Activated T-helper 1 cell treated with anti-CD3 and anti-CD28 coated beads, Interleukin-2, amount 50 U/mL, for 16 hours (primary cell): ENCODE data around the gene PDLIM5.

Source experiments
- DNase-seq, 2 donors: peaks; one replicate each; pipeline ENCODE4 v3.0.0-alpha.2; 2020; ENCODE audit warnings: low read depth in 1 of 2, low spot score in 1 of 2

The PDLIM5 gene

GRCh38 chr4:94680176-94680862 lies 228.6 kb downstream of the PDLIM5 start:
- no peak for DNase-seq

- no peak for DNase-seq
These were observed 234.3 kb downstream of the PDLIM5 start for GRCh38 chr4:94686086-94686485.

DNA sequence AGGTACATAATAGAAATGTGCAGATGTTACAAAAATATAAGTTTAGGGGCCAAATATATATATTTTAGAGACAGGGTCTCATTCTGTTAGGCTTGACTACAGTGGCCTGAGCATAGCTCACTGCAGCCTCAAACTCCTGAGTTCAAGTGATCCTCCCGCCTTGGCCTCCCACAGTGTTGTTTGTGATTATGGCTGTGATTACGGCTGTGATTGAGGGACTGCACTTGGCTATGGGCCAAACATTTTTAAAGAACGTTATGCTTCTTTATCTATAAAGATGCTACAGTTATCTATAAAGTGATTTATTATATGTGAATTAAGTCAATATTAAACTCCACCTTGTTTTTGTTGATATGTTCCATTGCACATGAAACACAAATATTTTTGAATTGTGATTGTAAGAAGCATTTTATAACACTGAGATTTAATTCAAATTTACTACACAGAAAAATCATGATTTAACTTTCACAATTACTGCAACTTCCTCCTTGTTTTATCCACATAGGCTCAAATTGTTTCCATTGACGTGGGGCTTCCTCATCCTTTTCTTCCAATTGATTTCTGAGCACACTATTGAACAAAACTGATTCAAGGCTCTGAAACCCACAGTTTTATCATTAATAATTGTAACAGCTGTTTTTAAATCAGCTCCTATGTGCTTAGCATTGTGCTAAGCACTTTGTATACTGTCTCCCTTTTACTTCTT lies 237.6 kb downstream of the PDLIM5 start:
- DNase-seq, result no peak

DNA sequence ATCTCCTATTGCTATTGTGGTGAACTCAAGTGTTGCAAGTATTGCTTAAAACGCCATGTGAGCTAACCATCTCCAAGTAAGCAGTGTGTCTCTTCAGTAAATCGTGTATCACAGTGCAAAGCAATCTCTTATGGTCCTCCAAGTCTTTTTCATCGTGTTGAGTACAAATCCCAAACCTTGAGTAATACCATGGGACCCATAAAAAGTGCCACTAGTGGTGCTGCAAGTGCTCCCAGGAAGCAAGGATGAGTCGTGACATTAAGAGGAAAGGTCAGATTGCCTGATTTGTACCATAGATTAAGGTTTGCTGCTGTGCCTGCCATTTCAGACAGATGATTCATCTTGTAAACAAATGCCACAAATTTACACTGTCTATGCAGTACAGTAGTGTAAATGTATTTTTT lies 239.1 kb downstream of the PDLIM5 start:
- DNase-seq, result no peak

GRCh38 chr4:94691552-94691951 lies 239.8 kb downstream of the PDLIM5 start:
- no peak for DNase-seq

DNA sequence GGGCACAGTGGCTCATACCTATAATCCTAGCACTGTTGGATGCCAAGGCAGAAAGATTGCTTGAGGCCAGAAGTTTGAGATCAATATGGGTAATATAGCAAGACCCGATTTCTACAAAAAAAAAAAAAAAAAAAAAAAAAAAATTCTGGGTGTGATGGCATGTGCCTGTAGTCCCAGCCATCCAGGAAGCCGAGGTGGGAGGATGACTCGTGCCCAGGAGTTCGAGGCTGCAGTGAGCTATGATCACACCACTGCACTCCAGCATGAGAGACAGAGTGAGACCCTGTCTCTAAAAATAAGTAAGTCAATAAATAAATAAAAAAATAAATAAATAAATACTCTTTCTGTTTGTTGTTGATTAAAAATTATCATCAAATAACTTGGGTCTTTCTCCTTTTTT lies 243.6 kb downstream of the PDLIM5 start:
- no peak for DNase-seq

DNA sequence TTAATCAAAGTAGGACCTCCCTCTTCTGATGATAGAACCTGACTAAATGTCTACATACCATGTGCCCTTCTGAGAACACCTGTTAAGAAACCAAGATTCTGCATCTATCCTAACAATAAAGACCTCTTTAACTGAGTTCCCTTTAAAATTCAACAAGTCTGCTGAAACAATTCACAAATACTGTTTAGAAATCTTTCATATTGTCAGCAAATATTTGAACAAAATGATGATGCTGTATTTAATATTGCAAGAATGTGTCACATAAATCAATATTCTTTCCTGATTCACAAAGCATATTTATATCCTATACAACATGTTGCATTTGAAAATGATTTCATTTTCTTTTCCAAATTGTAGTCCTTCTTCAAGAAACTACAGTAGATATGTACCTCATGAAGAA lies 246.4 kb downstream of the PDLIM5 start:
- DNase-seq, result no peak

DNA sequence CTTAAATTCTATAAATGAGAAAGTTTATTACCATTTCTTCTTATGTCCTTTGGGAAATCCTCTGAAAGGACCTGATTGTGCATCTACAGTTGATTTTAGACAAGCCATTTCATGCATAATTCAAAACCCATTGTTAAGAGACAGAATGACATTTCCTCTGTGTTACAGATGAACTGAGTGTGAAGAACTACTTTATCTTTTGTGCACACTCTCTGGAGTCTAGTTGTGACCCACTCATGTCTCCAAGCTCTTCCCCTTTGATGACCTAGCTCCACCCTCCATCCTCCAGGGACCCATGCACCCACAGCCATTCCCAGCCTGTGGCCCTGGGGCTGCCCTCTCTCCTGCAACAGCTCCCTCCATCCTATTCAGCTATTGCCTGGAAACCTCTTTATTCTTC lies 248.6 kb downstream of the PDLIM5 start:
- no peak for DNase-seq

DNA sequence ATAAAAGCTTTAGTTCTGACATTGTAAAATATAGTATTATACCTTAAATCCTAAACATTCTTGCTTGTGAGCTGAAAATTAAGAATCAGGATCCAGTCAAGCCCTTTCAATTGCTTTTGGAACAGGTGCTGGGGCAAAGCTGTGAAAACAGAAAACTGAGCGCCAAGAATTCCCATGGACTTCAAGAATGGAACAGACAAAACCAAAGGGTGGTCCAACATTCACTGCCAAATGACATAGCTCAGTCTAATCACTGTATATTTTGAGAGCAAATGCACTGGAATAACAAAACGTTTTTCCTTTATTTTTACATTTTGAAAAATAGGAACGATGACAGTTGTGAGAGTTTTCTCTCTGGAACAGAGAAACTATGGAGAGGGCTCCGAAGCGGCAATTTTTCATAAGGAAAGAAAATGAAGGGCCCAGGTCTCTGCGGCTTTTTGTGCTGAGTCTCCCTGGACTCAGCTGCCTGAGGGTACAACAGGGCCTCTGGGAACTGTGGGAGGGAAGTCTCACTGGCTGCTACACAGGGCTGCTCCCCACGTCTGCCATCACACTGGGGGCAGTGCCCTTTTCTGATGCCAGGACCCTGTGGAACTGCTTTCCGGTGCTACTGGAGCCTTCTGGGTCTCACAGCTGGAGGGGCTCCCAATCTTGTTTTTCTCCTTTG lies 250.0 kb downstream of the PDLIM5 start:
- no peak for DNase-seq

- no peak for DNase-seq
These were observed 259.9 kb downstream of the PDLIM5 start for GRCh38 chr4:94711635-94712034.

- no peak for DNase-seq
These were observed 262.8 kb downstream of the PDLIM5 start for GRCh38 chr4:94714365-94715160.

DNA sequence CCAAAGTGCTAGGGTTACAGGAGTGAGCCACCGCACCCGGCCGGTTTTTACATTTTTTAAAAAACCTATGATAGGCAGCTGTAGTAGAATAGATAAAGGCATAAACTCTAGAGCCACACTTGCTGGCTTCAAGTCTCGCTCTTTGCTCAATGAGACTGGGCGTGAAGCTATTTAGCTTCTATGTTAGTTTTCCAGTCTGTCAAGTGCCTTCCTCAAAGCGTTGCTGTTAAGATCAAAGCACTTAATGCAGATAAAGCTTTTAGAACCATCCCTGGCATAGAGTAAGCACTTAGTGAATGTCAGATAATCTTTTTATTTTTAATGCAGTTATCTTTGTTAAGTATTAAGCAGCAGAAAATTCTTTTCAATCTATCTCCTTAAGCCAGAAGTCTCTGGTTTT lies 264.0 kb downstream of the PDLIM5 start:
- DNase-seq, result no peak
